IPS-NIHi7 (cell line): Measurements from ENCODE around the gene SETD9.

ENCODE experiments used
- DNase-seq: peaks from one replicate; pipeline ENCODE4 v3.0.0; 2012; ENCODE audit warnings: mixed read lengths; ENCODE audit errors: extremely low spot score

Gene SETD9

DNA sequence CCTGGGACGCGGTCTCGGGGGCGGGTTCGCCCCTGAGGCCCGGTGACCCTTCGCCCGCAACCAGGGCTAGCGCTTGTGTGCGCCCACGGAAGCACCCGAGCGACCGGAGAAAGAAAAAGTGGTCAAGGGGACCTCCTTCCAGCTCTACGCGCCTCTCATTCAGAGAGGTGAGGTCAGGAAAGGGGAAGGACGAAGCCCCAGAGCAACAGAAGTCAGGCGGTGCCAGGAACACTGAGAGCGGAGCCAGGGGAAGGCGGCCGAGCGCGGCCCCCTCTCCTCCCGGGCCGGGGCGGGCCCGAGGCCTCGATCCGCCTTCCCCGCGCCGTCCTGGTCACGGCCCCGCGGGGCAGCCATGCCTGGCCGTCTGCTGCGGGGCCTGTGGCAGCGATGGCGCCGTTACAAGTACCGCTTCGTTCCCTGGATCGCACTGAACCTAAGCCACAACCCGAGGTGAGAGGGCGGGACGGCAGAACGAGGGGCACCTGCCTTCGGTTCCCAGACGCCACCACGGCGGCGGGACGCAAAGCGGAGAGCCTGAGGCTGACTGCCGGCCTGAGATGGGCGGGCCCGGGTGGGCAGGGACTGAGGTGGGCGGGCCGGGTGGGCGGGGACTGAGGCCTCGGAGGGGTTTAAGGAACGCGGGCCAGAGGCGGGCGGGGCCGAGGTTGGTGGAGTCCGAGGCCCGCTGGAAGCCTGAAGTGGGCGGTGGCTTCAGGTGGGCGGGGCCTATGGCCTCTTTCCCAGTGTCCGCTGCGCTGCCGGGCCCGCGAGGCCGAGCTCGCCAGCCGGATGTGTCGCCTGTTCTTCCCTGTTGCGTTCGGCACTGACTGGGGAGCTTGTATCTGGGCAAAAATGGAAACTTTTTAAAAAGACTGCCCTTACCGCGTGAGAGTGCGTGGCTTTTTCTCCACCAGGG, at the start of gene SETD9:
Gene SETD9, plus strand, starts transcription at position 303 of the 916 bp plus-strand sequence. Its CDS starts 50 bp downstream, at position 353.
- DNase-seq = peak; percentile 98

DNA sequence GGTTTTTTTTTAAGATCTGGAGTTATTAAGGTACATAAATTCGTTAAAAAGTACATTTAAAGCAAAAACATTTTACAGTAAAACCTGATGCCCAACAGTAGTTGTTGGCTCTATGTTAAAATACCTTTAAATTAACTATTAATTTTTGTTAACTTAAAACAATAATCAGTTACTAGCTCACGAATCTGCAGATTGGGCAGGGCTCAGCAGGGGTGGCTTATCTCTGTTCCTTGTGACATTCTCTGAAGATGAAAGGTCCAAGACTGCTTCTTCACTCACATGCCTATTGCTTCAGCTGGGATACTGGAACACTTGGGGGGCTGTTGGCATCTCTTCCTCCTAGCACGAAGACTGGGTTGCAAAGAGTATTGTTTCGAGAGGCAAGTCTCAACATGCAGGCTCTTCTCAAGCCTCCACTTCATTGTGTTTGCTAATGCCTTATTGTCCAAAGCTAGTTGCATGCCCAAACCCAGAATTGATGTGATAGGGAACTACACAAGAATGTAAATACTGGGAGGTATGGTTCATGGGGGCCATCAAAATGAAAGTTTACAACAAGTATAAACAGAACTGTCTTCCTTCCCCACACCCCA, 47.4 kb upstream of the SETD9 start:
- no peak for DNase-seq

DNA sequence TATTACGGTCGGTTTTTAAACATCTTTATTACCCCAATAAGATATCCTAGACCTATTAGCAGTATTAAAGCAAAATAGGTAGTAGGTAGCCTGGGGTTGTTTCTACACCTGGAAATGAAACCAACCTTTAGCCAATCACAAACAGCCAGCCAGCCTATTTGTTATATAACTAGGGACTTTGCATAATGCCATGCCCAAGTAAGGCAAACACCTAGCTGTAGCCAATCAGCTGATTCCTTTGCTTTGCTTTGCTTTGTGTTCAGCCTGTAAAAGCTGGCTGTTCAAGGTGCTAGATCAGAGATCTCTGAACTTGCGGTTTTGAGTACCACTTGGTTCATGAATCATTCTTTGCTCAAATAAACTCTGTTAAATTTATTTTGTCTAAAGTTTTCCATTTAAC, 46.5 kb upstream of the SETD9 start:
- no peak for DNase-seq

DNA sequence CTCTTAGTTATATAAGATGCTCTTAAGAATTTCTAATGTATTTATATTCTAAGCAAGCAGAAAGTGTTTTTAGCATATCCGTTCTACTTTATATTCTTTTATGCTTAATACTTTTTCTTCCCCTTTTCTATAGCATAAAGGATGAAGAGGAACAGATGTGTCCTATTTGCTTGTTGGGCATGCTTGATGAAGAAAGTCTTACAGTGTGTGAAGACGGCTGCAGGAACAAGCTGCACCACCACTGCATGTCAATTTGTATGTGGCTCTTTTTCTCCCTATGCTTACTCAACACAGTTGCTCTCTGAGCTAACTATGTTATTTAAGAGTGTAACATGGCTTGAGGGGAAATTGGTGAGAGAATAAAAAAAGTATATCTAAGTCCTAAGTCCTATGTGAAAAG, 37.6 kb upstream of the SETD9 start:
- DNase-seq = no peak

- DNase-seq = no peak
Observed at GRCh38 chr5:56873056-56873455, 36.3 kb upstream of the SETD9 start.

DNA sequence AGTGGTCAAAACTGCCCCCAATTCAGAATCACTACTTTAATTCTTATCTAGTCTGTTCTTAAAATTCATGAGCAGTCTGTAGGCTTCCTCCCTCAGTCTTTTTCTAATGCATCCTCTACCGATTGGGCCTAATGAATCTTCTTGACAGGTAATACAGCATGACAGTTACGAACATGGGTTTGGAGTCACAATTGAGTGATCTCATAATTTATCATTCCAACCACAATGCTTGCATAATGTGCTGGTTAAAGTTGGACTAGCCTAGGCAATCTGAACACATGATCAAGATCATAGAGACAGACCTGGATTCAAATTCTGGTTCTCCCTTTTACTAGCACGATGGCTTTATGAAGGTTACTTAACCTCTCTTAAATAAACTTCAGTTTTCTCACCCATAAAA, 33.1 kb upstream of the SETD9 start:
- no peak for DNase-seq

- DNase-seq = no peak
Observed at GRCh38 chr5:56881571-56881970, 27.8 kb upstream of the SETD9 start.

- no peak for DNase-seq
Observed at GRCh38 chr5:56893251-56893951, 16.0 kb upstream of the SETD9 start.

- no peak for DNase-seq
Observed at GRCh38 chr5:56896763-56897162, 12.6 kb upstream of the SETD9 start.

DNA sequence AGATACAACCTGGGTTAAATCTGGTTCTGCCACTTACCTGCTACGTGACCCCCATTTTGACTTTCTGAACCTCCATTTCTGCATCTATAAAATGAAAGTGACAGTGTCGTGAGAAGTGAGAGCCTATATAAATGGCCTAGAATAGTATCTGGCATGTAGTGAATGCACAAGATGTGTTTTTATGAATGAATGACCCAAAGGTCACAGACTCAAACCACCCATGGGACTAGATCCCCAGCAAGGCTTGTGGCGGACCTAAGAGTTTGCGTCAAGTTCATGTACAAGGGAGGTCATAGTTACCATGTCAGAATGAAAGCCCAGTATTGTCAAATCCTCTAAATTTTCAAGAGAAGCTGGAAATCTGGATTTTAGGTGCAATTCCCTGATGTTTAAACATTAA, 11.2 kb upstream of the SETD9 start:
- DNase-seq = no peak

GRCh38 chr5:56900395-56900794, 9.0 kb upstream of the SETD9 start:
- DNase-seq = no peak

DNA sequence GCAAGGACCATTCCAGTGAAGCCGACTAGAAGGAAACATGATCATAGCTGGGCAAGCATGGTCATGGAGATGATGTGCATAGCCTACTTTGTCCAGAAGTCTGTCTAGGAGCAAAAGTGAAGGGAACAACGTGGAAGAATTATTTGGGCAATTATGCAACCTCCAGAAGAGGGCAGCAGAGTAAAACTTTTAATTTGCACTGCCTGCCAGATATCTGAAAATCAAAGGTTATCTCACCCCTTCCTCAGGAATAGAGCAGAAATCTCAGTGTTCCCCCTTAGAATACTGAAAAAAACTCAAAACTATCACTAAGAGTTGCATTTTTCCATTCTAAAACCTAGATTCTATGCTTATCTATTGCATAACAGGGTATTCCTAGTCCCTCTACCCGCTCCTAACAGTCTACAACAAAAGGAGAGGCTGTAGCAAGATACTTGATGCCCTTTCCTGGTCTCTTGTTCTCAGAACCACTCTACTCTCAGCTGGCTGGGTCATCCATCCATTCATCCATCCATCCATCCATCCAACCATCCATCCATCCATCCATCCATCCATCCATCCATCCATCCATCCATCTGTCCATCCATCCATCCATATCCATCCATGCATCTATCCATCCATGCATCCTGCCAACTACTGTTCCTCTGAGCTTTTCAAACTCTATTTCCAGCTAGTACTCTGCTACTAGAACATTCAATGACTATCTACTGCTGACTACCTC, 8.4 kb upstream of the SETD9 start:
- DNase-seq = peak; percentile 58

GRCh38 chr5:56908942-56909293, 478 bp upstream of the SETD9 start:
- peak; percentile 68 for DNase-seq

DNA sequence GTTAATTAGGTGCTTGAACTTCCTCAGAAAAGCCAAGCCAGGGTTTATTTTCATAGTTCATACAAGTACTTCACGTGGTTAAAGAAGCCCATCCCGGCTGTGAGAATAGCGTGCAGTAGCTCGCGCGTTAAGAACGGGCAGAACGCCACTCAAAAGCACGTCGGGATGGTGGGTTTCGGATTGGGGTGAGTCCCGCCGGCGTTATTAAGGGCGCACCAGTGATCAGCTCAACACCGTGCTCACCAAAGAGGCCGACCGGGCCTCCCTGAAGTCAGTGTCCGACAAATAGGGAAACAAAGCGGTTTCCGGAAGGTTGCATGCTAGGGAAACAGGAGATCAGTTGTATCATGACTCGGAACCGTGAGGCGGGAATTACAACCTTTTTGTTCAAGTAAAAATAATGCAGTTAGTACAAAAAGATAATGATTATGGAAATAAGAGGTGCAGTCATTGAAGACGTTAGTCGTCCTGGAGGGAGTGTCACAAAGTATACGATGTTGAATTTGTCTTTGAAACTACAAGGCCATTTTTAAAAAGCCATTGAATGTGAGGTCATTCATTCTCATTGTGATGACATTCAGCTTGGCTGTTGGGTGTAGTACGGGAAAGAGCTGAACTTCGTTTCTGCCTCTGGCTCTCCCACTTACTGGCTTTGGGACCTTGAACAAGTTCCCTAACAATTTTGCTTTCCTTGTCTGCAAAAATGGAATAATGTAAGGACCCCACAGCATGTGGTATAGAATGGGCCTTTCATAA, 992 bp downstream of the SETD9 start:
- no peak for DNase-seq

GRCh38 chr5:56913766-56914165, 4.4 kb downstream of the SETD9 start:
- DNase-seq = no peak

- DNase-seq = no peak
Observed at GRCh38 chr5:56914678-56915077, 5.3 kb downstream of the SETD9 start.

- DNase-seq = no peak
Observed at GRCh38 chr5:56917534-56917933, 8.1 kb downstream of the SETD9 start.

DNA sequence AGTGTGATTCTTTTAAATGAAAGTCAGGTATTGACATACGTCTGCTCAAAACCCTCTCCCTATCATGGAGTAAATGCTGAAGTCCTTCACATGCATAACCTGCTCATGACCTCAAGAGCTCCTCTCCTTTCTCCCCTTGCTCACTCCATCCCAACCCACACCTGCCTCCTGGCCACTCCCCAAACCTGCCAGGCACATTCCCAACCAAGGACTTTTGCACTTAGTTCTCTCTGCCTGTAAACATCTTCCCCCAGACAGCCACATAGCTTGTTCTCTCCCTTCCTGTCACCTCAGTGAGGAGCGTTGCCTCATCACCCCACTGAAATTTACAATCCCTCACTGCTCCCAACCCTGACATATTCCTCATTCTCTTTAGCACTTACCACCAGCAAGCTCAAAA, 8.7 kb downstream of the SETD9 start:
- peak; percentile 12 for DNase-seq

DNA sequence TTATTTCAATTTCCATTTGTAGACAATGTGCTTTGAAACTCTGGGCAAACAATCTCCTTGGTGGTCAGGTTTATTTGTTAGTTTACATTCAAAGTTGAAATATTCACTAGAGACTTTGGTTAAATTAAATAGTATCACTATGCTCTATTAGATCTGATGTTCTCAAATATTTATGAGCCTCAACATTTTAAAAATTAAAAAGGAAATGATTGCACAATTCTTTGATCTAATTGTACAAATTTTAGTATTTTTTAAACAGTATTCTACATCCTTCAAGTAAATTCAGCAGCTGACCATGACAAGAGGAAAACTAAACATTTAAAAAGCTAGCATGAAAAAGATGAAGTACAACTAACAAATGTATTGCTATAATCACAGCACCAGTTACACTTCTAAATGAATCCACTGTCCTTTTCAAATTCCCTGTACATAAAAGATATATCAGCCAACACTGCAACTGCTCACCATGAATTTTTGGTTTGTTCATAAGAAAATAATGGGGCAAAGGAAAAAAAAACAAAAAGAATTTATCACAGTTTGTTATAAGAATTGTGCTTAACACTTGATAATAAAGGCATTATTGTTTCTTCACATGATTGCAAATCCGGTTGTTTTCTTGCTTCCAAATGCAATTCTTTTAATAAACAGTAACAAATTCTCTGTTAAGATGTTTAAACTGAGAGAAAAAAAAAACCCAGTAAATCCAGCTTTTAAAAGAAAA, 10.7 kb downstream of the SETD9 start:
- no peak for DNase-seq

GRCh38 chr5:56922922-56923321, 13.5 kb downstream of the SETD9 start:
- DNase-seq = no peak

- no peak for DNase-seq
Observed at GRCh38 chr5:56934325-56934724, 24.9 kb downstream of the SETD9 start.
